Measurements from ENCODE around the gene ANK2. TPM values are rescaled to one million over a fixed set of nuclear protein-coding genes. Genes with fewer than 3 reads are reported as not detected.
A peak's percentile ranks its signal among the peaks of the same experiment; 100 is the strongest.

Gene ANK2
- total RNA-seq, 4 donors from 2014 or later, result 27.4 to 142 (median 47.2) TPM

GRCh38 chr4:113043591-113043990 lies 5.9 kb upstream of the ANK2 start:
- Histone ChIP-seq H3K9me3 (no peaks in the 10 kb centered on the region), H3K4me3 (no peak overlapping the region), H3K36me3 (no peaks in the 10 kb centered on the region), H3K27ac (no peak overlapping the region), H3K27me3 (no peaks in the 10 kb centered on the region), H3K4me1 (no peaks in the 10 kb centered on the region)
- TF ChIP-seq CTCF (IDR thresholded peaks at IDR 0.05) (no peak), POLR2A (IDR thresholded peaks at IDR 0.05) (no peak)
- intact Hi-C loops (cut with DNase I; ENCODE audit: low total_unique reads), result no loop called here
- no peak for DNase-seq

GRCh38 chr4:113050371-113050755 lies 910 bp downstream of the ANK2 start:
- TF ChIP-seq CTCF (IDR thresholded peaks at IDR 0.05) (no peak), POLR2A (IDR thresholded peaks at IDR 0.05) (no peak)
- no peaks in the 10 kb centered on the region for H3K27me3 ChIP-seq
- DNase-seq, result no peak
- no peaks in the 10 kb centered on the region for H3K9me3 ChIP-seq
- no peaks in the 10 kb centered on the region for H3K4me1 ChIP-seq
- intact Hi-C loops (cut with DNase I; ENCODE audit: low total_unique reads), result no loop called here
- peak overlapping the region in 1 of 2 donors; percentile 11 for H3K4me3 ChIP-seq
- H3K36me3 ChIP-seq, result no peaks in the 10 kb centered on the region
- peak overlapping the region in 1 of 2 donors; percentile 31 for H3K27ac ChIP-seq

GRCh38 chr4:113050837-113051236 lies 1.4 kb downstream of the ANK2 start:
- no peak for TF ChIP-seq CTCF (IDR thresholded peaks at IDR 0.05)
- Histone ChIP-seq H3K27ac (no peak overlapping the region), H3K27me3 (no peaks in the 10 kb centered on the region), H3K9me3 (no peaks in the 10 kb centered on the region), H3K36me3 (no peaks in the 10 kb centered on the region), H3K4me3 (no peak overlapping the region), H3K4me1 (no peaks in the 10 kb centered on the region)
- DNase-seq, result no peak
- intact Hi-C loops (cut with DNase I; ENCODE audit: low total_unique reads), result no loop called here

GRCh38 chr4:113051361-113051760 lies 1.9 kb downstream of the ANK2 start:
- intact Hi-C loops (cut with DNase I; ENCODE audit: low total_unique reads), result no loop called here
- no peak overlapping the region for H3K4me3 ChIP-seq
- H3K27ac ChIP-seq, result no peak overlapping the region
- H3K9me3 ChIP-seq, result no peaks in the 10 kb centered on the region
- H3K36me3 ChIP-seq, result no peaks in the 10 kb centered on the region
- H3K4me1 ChIP-seq, result no peaks in the 10 kb centered on the region
- no peak for DNase-seq
- no peaks in the 10 kb centered on the region for H3K27me3 ChIP-seq
- TF ChIP-seq CTCF (IDR thresholded peaks at IDR 0.05), result no peak
- TF ChIP-seq POLR2A (IDR thresholded peaks at IDR 0.05), result no peak

- Histone ChIP-seq H3K4me3 (no peak overlapping the region), H3K27ac (peak overlapping the region in 1 of 2 donors; percentile 6), H3K4me1 (no peaks in the 10 kb centered on the region), H3K36me3 (no peaks in the 10 kb centered on the region), H3K27me3 (no peaks in the 10 kb centered on the region), H3K9me3 (no peaks in the 10 kb centered on the region)
- intact Hi-C loops (cut with DNase I; ENCODE audit: low total_unique reads), result no loop called here
- no peak for DNase-seq
- TF ChIP-seq POLR2A (IDR thresholded peaks at IDR 0.05) (no peak), CTCF (IDR thresholded peaks at IDR 0.05) (no peak)
Measured at GRCh38 chr4:113052379-113052951, 3.0 kb downstream of the ANK2 start.

Measured in uterus (tissue), 4 donors.